ENCODE results near the gene CHCHD5. TPM values are rescaled to one million over a fixed set of nuclear protein-coding genes. Genes with fewer than 3 reads are reported as not detected.
A peak's percentile ranks its signal among the peaks of the same experiment; 100 is the strongest.

Gene CHCHD5
- total RNA-seq, 1 donor from 2014 or later, result 22.7 TPM

DNA sequence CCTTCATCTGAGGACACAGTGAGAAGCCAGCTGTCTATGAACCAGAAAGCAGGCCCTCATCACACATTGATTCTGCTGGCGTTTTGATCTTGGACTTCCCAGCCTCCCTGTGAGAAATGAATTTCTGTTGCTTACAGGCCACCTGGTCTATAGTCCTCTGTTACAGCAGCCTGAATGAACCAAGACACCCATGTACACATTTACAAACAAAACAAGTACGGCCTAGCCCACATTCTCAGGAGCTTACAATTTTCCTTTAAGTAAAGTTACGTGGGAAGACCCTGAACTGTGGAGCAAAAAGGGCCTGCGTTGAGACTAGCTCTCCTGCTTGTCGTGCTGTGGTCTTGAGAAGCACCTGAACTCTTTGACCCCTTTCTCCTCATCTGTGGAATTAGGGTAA, 49.3 kb downstream of the CHCHD5 start:
- TF ChIP-seq, protein P1, sequence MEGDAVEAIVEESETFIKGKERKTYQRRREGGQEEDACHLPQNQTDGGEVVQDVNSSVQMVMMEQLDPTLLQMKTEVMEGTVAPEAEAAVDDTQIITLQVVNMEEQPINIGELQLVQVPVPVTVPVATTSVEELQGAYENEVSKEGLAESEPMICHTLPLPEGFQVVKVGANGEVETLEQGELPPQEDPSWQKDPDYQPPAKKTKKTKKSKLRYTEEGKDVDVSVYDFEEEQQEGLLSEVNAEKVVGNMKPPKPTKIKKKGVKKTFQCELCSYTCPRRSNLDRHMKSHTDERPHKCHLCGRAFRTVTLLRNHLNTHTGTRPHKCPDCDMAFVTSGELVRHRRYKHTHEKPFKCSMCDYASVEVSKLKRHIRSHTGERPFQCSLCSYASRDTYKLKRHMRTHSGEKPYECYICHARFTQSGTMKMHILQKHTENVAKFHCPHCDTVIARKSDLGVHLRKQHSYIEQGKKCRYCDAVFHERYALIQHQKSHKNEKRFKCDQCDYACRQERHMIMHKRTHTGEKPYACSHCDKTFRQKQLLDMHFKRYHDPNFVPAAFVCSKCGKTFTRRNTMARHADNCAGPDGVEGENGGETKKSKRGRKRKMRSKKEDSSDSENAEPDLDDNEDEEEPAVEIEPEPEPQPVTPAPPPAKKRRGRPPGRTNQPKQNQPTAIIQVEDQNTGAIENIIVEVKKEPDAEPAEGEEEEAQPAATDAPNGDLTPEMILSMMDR (IDR thresholded peaks at IDR 0.05), result no peak
- peak overlapping the region; percentile 61 for H3K27ac Mint-ChIP-seq (ENCODE audit: unreplicated experiment)
- H3K4me3 Mint-ChIP-seq (ENCODE audit: unreplicated experiment), result no peak overlapping the region
- H3K27me3 Mint-ChIP-seq (ENCODE audit: low read depth), result no peaks in the 10 kb centered on the region
- peaks cover 39% of the 10 kb centered on the region for H3K4me1 Mint-ChIP-seq (ENCODE audit: low read depth)
- DNase-seq (ENCODE audit: low spot score), result no peak
- H3K9me3 Mint-ChIP-seq (ENCODE audit: low read depth), result no peaks in the 10 kb centered on the region
- H3K36me3 Mint-ChIP-seq (ENCODE audit: low read depth), result no peaks in the 10 kb centered on the region

DNA sequence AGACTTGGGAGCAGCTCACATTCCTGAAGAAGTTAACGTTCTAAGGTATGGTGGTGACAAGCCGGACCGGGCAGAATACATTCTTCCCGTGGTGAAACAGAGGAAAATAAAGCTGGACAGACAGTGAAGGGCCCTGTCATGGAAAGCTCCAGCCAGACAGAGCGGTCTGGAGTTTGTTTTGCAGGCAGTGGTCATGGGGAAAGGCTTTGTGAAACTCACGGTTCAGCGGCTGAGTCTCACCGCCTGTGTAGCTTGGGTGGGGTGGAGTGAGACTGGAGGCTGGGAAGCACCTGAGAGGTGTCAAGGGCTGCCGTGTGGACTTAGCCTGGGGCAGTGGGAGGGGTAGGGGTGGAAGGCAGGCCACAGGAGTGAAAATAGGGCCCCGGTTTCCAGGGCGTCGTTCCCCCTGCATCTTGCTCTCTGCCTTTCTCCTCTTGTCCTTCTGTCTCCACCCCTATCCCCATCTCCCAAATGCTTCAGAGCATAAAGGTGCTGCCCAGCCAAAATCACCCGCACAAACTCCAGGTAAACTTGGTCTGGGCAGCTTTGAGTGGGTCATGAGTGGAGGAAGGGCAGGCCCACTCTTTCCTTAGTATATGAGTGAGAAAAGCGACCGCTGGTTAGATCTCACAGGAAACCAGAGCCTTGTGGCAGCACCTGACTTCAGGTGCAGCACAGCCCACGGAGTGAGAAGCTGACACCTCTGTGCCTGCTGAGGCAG, 49.9 kb downstream of the CHCHD5 start:
- peak; percentile 63 for DNase-seq (ENCODE audit: low spot score)
- Mint-ChIP-seq H3K27ac (ENCODE audit: unreplicated experiment) (peak overlapping the region; percentile 61), H3K9me3 (ENCODE audit: low read depth) (no peaks in the 10 kb centered on the region), H3K36me3 (ENCODE audit: low read depth) (no peaks in the 10 kb centered on the region), H3K27me3 (ENCODE audit: low read depth) (no peaks in the 10 kb centered on the region), H3K4me1 (ENCODE audit: low read depth) (peaks cover 33% of the 10 kb centered on the region), H3K4me3 (ENCODE audit: unreplicated experiment) (no peak overlapping the region)
- TF ChIP-seq, protein P1 (IDR thresholded peaks at IDR 0.05), result no peak

DNA sequence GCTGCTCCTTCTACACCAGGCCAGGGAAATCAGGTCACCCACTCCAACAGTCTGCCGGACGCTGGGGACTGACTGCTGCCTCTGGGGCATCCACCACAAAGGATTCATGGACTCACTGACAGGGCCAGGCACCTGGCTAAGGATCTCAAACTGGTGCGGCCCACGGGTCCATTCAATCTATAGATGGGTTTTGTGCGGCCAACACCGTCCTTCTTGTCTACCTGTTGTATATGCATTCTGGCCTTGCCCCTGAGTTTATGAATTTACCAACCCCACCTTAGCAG, 50.4 kb downstream of the CHCHD5 start:
- Mint-ChIP-seq H3K27ac (ENCODE audit: unreplicated experiment) (no peak overlapping the region), H3K27me3 (ENCODE audit: low read depth) (no peaks in the 10 kb centered on the region), H3K9me3 (ENCODE audit: low read depth) (no peaks in the 10 kb centered on the region), H3K36me3 (ENCODE audit: low read depth) (no peaks in the 10 kb centered on the region), H3K4me1 (ENCODE audit: low read depth) (peaks cover 28% of the 10 kb centered on the region), H3K4me3 (ENCODE audit: unreplicated experiment) (no peak overlapping the region)
- DNase-seq (ENCODE audit: low spot score), result no peak
- TF ChIP-seq, protein P1 (IDR thresholded peaks at IDR 0.05), result no peak

DNA sequence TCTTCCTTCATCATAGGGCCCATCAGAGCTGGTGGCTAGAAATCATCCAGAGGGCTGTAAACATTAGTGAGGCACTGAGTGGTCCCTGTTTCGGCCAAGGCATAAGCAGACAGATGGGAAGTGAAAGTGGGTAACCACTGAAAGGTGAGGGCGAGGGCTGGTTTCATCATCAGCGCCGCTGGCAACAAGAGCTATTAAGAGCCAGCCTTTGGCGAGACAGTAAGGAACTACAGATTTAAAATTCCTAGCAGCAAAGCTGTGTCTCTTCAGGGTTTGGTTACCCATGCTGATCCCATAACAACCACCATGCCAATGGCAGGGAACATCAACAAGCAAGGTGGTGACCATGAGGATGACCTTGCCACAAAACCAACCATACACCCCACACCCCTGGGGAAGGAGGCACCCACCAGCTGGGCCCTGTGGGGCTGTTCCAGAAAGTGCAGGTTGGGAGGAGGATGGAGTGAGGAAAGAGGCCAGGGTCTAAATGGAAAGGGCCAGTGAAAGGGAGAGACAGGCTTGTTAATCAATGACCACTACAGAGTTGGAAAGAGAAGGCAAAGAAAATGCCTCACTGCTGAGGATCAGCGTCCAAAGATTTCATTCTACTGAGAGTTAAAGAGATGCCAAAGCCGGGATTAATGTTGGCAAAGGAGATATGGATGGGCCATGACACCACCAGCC, 52.3 kb downstream of the CHCHD5 start:
- H3K4me3 Mint-ChIP-seq (ENCODE audit: unreplicated experiment), result no peak overlapping the region
- no peak overlapping the region for H3K27ac Mint-ChIP-seq (ENCODE audit: unreplicated experiment)
- H3K27me3 Mint-ChIP-seq (ENCODE audit: low read depth), result no peaks in the 10 kb centered on the region
- H3K9me3 Mint-ChIP-seq (ENCODE audit: low read depth), result no peaks in the 10 kb centered on the region
- no peaks in the 10 kb centered on the region for H3K36me3 Mint-ChIP-seq (ENCODE audit: low read depth)
- H3K4me1 Mint-ChIP-seq (ENCODE audit: low read depth), result peaks cover 28% of the 10 kb centered on the region
- DNase-seq (ENCODE audit: low spot score), result no peak
- TF ChIP-seq, protein P1 (IDR thresholded peaks at IDR 0.05), result no peak

DNA sequence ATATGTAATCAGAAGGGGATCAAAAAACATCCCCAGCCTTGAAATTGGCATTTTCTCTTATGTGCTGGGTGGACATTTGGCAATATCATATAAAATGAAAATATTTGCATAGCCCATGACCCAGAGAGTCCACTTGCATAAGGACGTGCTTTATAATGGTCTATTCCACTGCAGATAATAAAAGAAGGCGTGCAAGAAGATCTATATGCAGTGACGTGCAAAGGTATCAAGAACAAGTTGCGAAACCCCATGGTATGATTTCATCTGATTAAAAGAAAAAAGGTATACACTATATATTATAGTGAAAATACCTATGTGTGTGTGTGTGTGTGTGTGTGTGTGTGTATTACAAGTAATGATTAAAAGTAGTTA, 52.9 kb downstream of the CHCHD5 start:
- no peaks in the 10 kb centered on the region for H3K27me3 Mint-ChIP-seq (ENCODE audit: low read depth)
- peaks cover 28% of the 10 kb centered on the region for H3K4me1 Mint-ChIP-seq (ENCODE audit: low read depth)
- TF ChIP-seq, protein P1 (IDR thresholded peaks at IDR 0.05), result no peak
- H3K9me3 Mint-ChIP-seq (ENCODE audit: low read depth), result no peaks in the 10 kb centered on the region
- no peaks in the 10 kb centered on the region for H3K36me3 Mint-ChIP-seq (ENCODE audit: low read depth)
- H3K27ac Mint-ChIP-seq (ENCODE audit: unreplicated experiment), result no peak overlapping the region
- no peak for DNase-seq (ENCODE audit: low spot score)
- no peak overlapping the region for H3K4me3 Mint-ChIP-seq (ENCODE audit: unreplicated experiment)

Other genes starting within 250 kb of the CHCHD5 start
- 5.0 to 10.2 TPM (median 6.8 TPM) in 3 replicates for gene RGPD8, start 151.0 kb upstream of the CHCHD5 start, total RNA-seq
- 67.9 to 82.6 TPM (median 68.8 TPM) in 3 replicates for gene TTL, start 102.5 kb upstream of the CHCHD5 start, total RNA-seq
- 12.1 to 17.7 TPM (median 15.0 TPM) in 3 replicates for gene POLR1B, start 42.1 kb upstream of the CHCHD5 start, total RNA-seq
- gene SLC20A1, start 61.3 kb downstream of the CHCHD5 start, total RNA-seq, result 62.2 to 94.5 TPM (median 63.0 TPM) in 3 replicates
- gene NT5DC4, start 136.4 kb downstream of the CHCHD5 start, total RNA-seq, result not detected in 3 replicates
- gene CKAP2L, start 180.0 kb downstream of the CHCHD5 start, total RNA-seq, result 3.4 to 6.1 TPM (median 5.1 TPM) in 3 replicates
- gene IL1A, start 199.9 kb downstream of the CHCHD5 start, total RNA-seq, result not detected in 3 replicates

Measured in chondrocyte (in vitro differentiated cells).